Body of pancreas (tissue), 4 donors: ENCODE data around the gene CLEC17A. TPM values are rescaled to one million over a fixed set of nuclear protein-coding genes. Genes with fewer than 3 reads are reported as not detected.
A peak's percentile ranks its signal among the peaks of the same experiment; 100 is the strongest.

Experiments
- ATAC-seq: fragments of 150-250 bp; one replicate; pipeline ENCODE4 v1.9.1; 2016
- DNase-seq, 4 donors: peaks; one replicate each; pipeline ENCODE4 v3.0.0-alpha.2; 2019
- H3K27ac ChIP-seq, 4 donors: fragments of 200-600 bp; sonication (generic); 1 replicate in 3 of 4; 2 replicates in 1 of 4; pipeline versions ENCODE4 v1.5.1 to v1.6.1; 2016 to 2019; ENCODE audit warnings: mild to moderate bottlenecking in 1 of 4, mixed read lengths in 1 of 4, moderate library complexity in 1 of 4
- H3K27me3 ChIP-seq, 2 donors: fragments of 200-600 bp; sonication (generic); one replicate each; pipeline ENCODE4 v1.6.0; 2016; ENCODE audit warnings: mild to moderate bottlenecking in 1 of 2
- H3K36me3 ChIP-seq, 2 donors: fragments of 200-600 bp; sonication (generic); replicated peaks in 1 of 2; 2 replicates each; pipeline ENCODE4 v1.5.1; 2016; ENCODE audit warnings: low read depth in 2 of 2; ENCODE audit not compliant: insufficient read depth in 1 of 2
- H3K4me1 ChIP-seq: fragments of 200-600 bp; sonication (generic); one replicate; pipeline ENCODE4 v1.6.0; 2016
- H3K4me3 ChIP-seq, 2 donors: fragments of 200-600 bp; sonication (generic); 1 replicate in 1 of 2; 2 replicates in 1 of 2; pipeline ENCODE4 v1.5.1; 2016 to 2019
- H3K9me3 ChIP-seq, 3 donors: fragments of 200-600 bp; sonication (generic); 1 replicate in 2 of 3; 2 replicates in 1 of 3; pipeline ENCODE4 v1.5.1; 2016
- POLR2A ChIP-seq, 3 donors: fragments of 450-650 bp; IDR thresholded peaks; one replicate each; pipeline ENCODE4 v1.6.1; 2016; ENCODE audit warnings: antibody characterized with exemption in 3 of 3, mild to moderate bottlenecking in 2 of 3
- WGBS, 2 donors: methylation state at CpG; one replicate each; pipeline ENCODE4 v1.1.5; 2017; 5-methylcytosine and 5-hydroxymethylcytosine counted together
- intact Hi-C: fragments of 100-400 bp; cut with DNase I; formaldehyde crosslinking; loops from one replicate; pipeline ENCODE4 v1.15.1; 2023
- small RNA-seq: library from RNA; depleted of rRNA; stranded (forward); fragments of <200 nt; gene quantifications from one replicate; pipeline ENCODE3, GENCODE V24; 2016
- total RNA-seq, 2 donors: library from RNA; depleted of rRNA; stranded (reverse); fragments of >200 nt; gene quantifications; one replicate each; pipeline ENCODE4 v1.1.0, GENCODE V29; 2016
- TF ChIP-seq, protein P1 (sequence below), 7 experiments: fragments of 450-650 bp in 4 of 7; fragments of 200-600 bp in 3 of 7; sonication (generic) in 3 of 7; IDR thresholded peaks; one replicate each; pipeline ENCODE4 v1.5.1; 2016 to 2019; ENCODE audit warnings: antibody characterized with exemption in 7 of 7

Gene CLEC17A
- total RNA-seq, 2 donors from 2014 or later, result not detected

DNA sequence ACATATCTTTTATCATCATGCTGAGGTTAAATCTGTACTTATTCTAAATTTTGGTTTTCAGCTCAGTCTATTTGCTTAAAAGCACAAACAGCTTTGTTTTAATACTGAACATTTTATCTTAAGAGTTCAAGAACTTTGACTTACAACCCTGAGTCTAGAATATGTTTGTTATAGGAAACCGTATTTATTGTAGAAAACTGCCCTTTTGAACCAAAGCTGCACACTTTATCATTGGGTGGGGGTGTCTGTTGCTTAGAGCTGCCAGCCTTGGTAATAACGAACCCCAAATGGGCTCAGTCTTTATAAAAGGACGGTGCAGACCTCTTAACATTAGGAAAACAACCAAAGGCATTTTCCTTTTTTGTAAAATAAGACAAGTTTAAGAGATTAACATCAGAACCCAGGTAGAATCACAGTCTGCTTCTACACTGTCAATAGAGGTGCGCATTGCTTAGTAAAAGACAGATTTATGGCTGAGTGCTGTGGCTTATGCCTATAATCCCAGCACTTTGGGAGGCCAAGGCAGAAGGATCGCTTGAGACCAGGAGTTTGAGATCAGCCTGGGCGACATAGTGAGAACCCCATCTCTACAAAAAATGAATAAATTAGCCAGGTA, 77.1 kb downstream of the CLEC17A start:
- intact Hi-C loops, result no loop called here
- WGBS, 2 donors, result 48 to 51% methylated on average over 6 of the region's 6 CpGs
- TF ChIP-seq, protein P1, sequence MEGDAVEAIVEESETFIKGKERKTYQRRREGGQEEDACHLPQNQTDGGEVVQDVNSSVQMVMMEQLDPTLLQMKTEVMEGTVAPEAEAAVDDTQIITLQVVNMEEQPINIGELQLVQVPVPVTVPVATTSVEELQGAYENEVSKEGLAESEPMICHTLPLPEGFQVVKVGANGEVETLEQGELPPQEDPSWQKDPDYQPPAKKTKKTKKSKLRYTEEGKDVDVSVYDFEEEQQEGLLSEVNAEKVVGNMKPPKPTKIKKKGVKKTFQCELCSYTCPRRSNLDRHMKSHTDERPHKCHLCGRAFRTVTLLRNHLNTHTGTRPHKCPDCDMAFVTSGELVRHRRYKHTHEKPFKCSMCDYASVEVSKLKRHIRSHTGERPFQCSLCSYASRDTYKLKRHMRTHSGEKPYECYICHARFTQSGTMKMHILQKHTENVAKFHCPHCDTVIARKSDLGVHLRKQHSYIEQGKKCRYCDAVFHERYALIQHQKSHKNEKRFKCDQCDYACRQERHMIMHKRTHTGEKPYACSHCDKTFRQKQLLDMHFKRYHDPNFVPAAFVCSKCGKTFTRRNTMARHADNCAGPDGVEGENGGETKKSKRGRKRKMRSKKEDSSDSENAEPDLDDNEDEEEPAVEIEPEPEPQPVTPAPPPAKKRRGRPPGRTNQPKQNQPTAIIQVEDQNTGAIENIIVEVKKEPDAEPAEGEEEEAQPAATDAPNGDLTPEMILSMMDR (IDR thresholded peaks at IDR 0.05), result no peak
- TF ChIP-seq POLR2A (IDR thresholded peaks at IDR 0.05), result no peak

DNA sequence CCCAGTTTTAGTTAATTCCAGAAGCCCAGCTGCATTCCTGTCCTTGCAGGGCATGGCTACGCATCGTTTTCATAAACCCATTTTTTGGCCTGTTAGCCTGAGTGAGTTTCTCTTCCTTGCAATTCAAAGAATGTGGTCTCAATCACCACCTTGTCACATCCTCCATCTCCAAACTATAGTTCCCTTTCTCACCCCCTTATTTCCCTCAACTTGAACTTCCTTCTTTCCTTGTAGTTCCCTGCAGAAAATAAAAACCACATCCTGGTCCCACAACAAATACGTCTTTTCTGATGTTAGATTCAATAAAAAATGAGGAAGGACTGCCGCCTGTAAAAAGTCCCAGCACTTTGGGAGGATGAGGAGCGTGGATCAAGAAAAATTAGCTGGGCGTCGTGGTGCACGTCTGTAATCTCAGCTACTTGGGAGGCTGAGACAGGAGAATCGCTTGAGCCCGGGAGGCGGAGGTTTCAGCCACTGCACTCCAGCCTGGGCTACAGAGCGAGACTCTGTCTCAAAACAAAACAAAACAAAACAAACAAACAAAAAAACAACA, 78.6 kb downstream of the CLEC17A start:
- no peaks in the 10 kb centered on the region for H3K9me3 ChIP-seq
- no peaks in the 10 kb centered on the region for H3K36me3 ChIP-seq
- H3K27ac ChIP-seq, result no peak overlapping the region
- no peak for TF ChIP-seq POLR2A (IDR thresholded peaks at IDR 0.05)
- TF ChIP-seq, protein P1 (IDR thresholded peaks at IDR 0.05), result no peak
- ATAC-seq (no peak), DNase-seq (peak in 1 of 4 donors; percentile 13)
- H3K4me3 ChIP-seq, result no peak overlapping the region
- WGBS, 2 donors, result 62 to 75% methylated on average over 12 of the region's 12 CpGs
- H3K27me3 ChIP-seq, result no peaks in the 10 kb centered on the region
- H3K4me1 ChIP-seq, result no peaks in the 10 kb centered on the region
- intact Hi-C loops, result no loop called here

More for the DNA sequence above, 77.1 kb downstream of the CLEC17A start:
- H3K4me1 ChIP-seq, result no peaks in the 10 kb centered on the region
- no peak for DNase-seq
- no peak overlapping the region for H3K27ac ChIP-seq
- no peak for ATAC-seq
- no peaks in the 10 kb centered on the region for H3K27me3 ChIP-seq
- no peak overlapping the region for H3K4me3 ChIP-seq
- no peaks in the 10 kb centered on the region for H3K36me3 ChIP-seq
- H3K9me3 ChIP-seq, result no peaks in the 10 kb centered on the region

Small RNAs within 50 kb of the gene (small RNA-seq; reads per million reads assigned to genes)
- gene AC022149.2 (not detected), gene RN7SL842P (not detected)

Other genes with a start within 250 kb of the CLEC17A start
- gene ADGRE5, start 201.6 kb upstream of the CLEC17A start, total RNA-seq, result 10 to 100 TPM; 11.5 to 24.6 TPM
- gene DDX39A, start 163.7 kb upstream of the CLEC17A start, total RNA-seq, result 10 to 100 TPM; 32.4 to 86.7 TPM
- gene PKN1, start 149.8 kb upstream of the CLEC17A start, total RNA-seq, result 10 to 100 TPM; 82.5 to 83.4 TPM
- gene PTGER1, start 107.7 kb upstream of the CLEC17A start, total RNA-seq, result 1 to 10 TPM in 1 of 2 donors, not detected in 1; 3.6 TPM
- 100 to 1,000 TPM in 1 of 2 donors, 10 to 100 TPM in 1; 34.5 to 120 TPM for gene GIPC1, start 87.0 kb upstream of the CLEC17A start, total RNA-seq
- 10 to 100 TPM; 24.4 to 33.2 TPM for gene DNAJB1, start 64.7 kb upstream of the CLEC17A start, total RNA-seq
- 10 to 100 TPM; 26.2 to 28.7 TPM for gene TECR, start 53.5 kb upstream of the CLEC17A start, total RNA-seq
- gene NDUFB7, start 11.0 kb upstream of the CLEC17A start, total RNA-seq, result 100 to 1,000 TPM; 121 to 206 TPM
- gene ADGRE3, start 91.8 kb downstream of the CLEC17A start, total RNA-seq, result not detected
- 10 to 100 TPM; 14.2 to 18.2 TPM for gene ZNF333, start 107.0 kb downstream of the CLEC17A start, total RNA-seq
- 1 to 10 TPM in 1 of 2 donors, under 1 TPM in 1; 0.33 to 1.3 TPM for gene ADGRE2, start 195.5 kb downstream of the CLEC17A start, total RNA-seq